Liver (tissue), 9 donors: Measurements from ENCODE around the gene DNAH2. TPM values are rescaled to one million over a fixed set of nuclear protein-coding genes. Genes with fewer than 3 reads are reported as not detected.

Experiments
- DNase-seq: peaks from one replicate; pipeline ENCODE4 v3.0.0-alpha.2; 2017; ENCODE audit warnings: low spot score
- H3K27ac ChIP-seq, 2 donors: one replicate each; pipeline ENCODE4 v1.7.0; 2013; ENCODE audit warnings: inconsistent platforms in 2 of 2, low read length in 2 of 2, control low read depth in 1 of 2, low read depth in 1 of 2, mild to moderate bottlenecking in 1 of 2
- H3K27me3 ChIP-seq, 4 donors: one replicate each; pipeline versions ENCODE4 v1.6.1 to v1.7.0; 2013; ENCODE audit warnings: low read length in 3 of 4, inconsistent platforms in 1 of 4, mild to moderate bottlenecking in 1 of 4, moderate library complexity in 1 of 4; ENCODE audit not compliant: control insufficient read depth in 4 of 4, insufficient read depth in 4 of 4
- H3K36me3 ChIP-seq, 4 donors: one replicate each; pipeline versions ENCODE4 v1.6.1 to v1.7.0; 2013; ENCODE audit warnings: low read length in 3 of 4, mild to moderate bottlenecking in 3 of 4, low read depth in 1 of 4, moderate library complexity in 1 of 4; ENCODE audit not compliant: control insufficient read depth in 4 of 4, insufficient read depth in 3 of 4
- H3K4me1 ChIP-seq, 4 donors: one replicate each; pipeline versions ENCODE4 v1.6.1 to v1.7.0; 2013; ENCODE audit warnings: low read length in 3 of 4, mild to moderate bottlenecking in 3 of 4, moderate library complexity in 1 of 4; ENCODE audit not compliant: control insufficient read depth in 4 of 4, insufficient read depth in 4 of 4
- H3K4me3 ChIP-seq, 3 donors: one replicate each; pipeline versions ENCODE4 v1.6.1 to v1.7.0; 2013; ENCODE audit warnings: low read length in 3 of 3, control low read depth in 1 of 3, low read depth in 1 of 3, mild to moderate bottlenecking in 1 of 3
- H3K9ac ChIP-seq, 2 donors: one replicate each; pipeline ENCODE4 v1.7.0; 2013; ENCODE audit warnings: low read length in 2 of 2, mild to moderate bottlenecking in 2 of 2, moderate library complexity in 2 of 2, control low read depth in 1 of 2, low read depth in 1 of 2
- H3K9me3 ChIP-seq, 4 donors: one replicate each; pipeline versions ENCODE4 v1.6.1 to v1.7.0; 2013; ENCODE audit warnings: low read length in 3 of 4; ENCODE audit not compliant: control insufficient read depth in 4 of 4
- ATF3 ChIP-seq: IDR thresholded peaks from 2 replicates; pipeline ENCODE4 v1.6.1; 2016; ENCODE audit warnings: antibody characterized with exemption
- CTCF ChIP-seq: fragments of 150-350 bp; IDR thresholded peaks from 2 replicates; pipeline ENCODE4 v1.5.1; 2017; ENCODE audit warnings: improper control_type of control experiment, low read depth, low read length; ENCODE audit not compliant: missing input control
- EGR1 ChIP-seq, 2 donors: IDR thresholded peaks; 2 replicates each; pipeline ENCODE4 v1.6.1; 2016 to 2018; ENCODE audit warnings: antibody characterized with exemption in 2 of 2, low read depth in 2 of 2
- FOXA1 ChIP-seq: IDR thresholded peaks from 2 replicates; pipeline ENCODE4 v1.6.1; 2016; ENCODE audit warnings: antibody characterized with exemption
- FOXA2 ChIP-seq: IDR thresholded peaks from 2 replicates; pipeline ENCODE4 v1.6.1; 2016; ENCODE audit warnings: antibody characterized with exemption
- GABPA ChIP-seq, 2 donors: IDR thresholded peaks in 1 of 2; conservative IDR thresholded peaks in 1 of 2; 2 replicates each; pipeline ENCODE4 v1.6.1; 2016; ENCODE audit warnings: antibody characterized with exemption in 2 of 2, mild to moderate bottlenecking in 1 of 2, moderate library complexity in 1 of 2
- HNF4A ChIP-seq, 2 donors: conservative IDR thresholded peaks; 2 replicates each; pipeline ENCODE4 v1.6.1; 2016; ENCODE audit warnings: antibody characterized with exemption in 2 of 2, mild to moderate bottlenecking in 2 of 2
- JUND ChIP-seq, 2 donors: IDR thresholded peaks; 2 replicates each; pipeline ENCODE4 v1.6.1; 2016; ENCODE audit warnings: antibody characterized with exemption in 2 of 2
- MAX ChIP-seq: IDR thresholded peaks from 2 replicates; pipeline ENCODE4 v1.6.1; 2016; ENCODE audit warnings: antibody characterized with exemption
- REST ChIP-seq: IDR thresholded peaks from 2 replicates; pipeline ENCODE4 v1.6.1; 2016; ENCODE audit warnings: antibody characterized with exemption, mild to moderate bottlenecking
- RXRA ChIP-seq, 2 donors: IDR thresholded peaks; 2 replicates each; pipeline ENCODE4 v1.6.1; 2017 to 2018; ENCODE audit warnings: antibody characterized with exemption in 2 of 2, mild to moderate bottlenecking in 1 of 2
- SP1 ChIP-seq: IDR thresholded peaks from 2 replicates; pipeline ENCODE4 v1.6.1; 2018; ENCODE audit warnings: antibody characterized with exemption, mild to moderate bottlenecking
- TAF1 ChIP-seq: conservative IDR thresholded peaks from 2 replicates; pipeline ENCODE4 v1.6.1; 2016; ENCODE audit warnings: antibody characterized with exemption, mild to moderate bottlenecking
- YY1 ChIP-seq: IDR thresholded peaks from 2 replicates; pipeline ENCODE4 v1.6.1; 2016; ENCODE audit warnings: antibody characterized with exemption, mild to moderate bottlenecking
- ZBTB33 ChIP-seq: IDR thresholded peaks from 2 replicates; pipeline ENCODE4 v1.6.1; 2016; ENCODE audit warnings: antibody characterized with exemption
- WGBS: extraction: QIAGEN DNeasy Blood & Tissue Kit; methylation state at CpG from one replicate; pipeline ENCODE4 v1.1.7; 2013; 5-methylcytosine and 5-hydroxymethylcytosine counted together
- polyA plus RNA-seq, 2 donors: library from polyadenylated mRNA; stranded (reverse) in 1 of 2; unstranded in 1 of 2; fragments of 200-250 nt in 1 of 2; fragments of >200 nt in 1 of 2; fragmentation: Nextera tagmentation in 1 of 2; extraction: Ambion mirVana in 1 of 2; gene quantifications; one replicate each; pipeline versions ENCODE4 v1.2.1 to v1.2.3, GENCODE V29; 2013 to 2015
- total RNA-seq, 2 donors: library from RNA; depleted of rRNA; stranded (reverse); fragments of >200 nt; gene quantifications; one replicate each; pipeline ENCODE4 v1.2.3, GENCODE V29; 2014
- donor health status: healthy.
- donor health status: healthy.
- donor health status: healthy.
- donor health status: healthy.
- donor health status: healthy.

DNAH2 gene
- total and polyA plus RNA-seq, 4 donors: under 0.01 to 0.25 (median 0.05) TPM

- 84% methylated on average over 21 of the region's 21 CpGs for WGBS
- no peak for DNase-seq
- no peak overlapping the region for H3K9ac ChIP-seq
- peaks cover 0 to 2% (median 0%) of the 10 kb centered on the region in 4 donors for H3K27me3 ChIP-seq
- no peaks in the 10 kb centered on the region for H3K36me3 ChIP-seq
- TF ChIP-seq TAF1: no peak
- TF ChIP-seq CTCF: no peak
- no peak for TF ChIP-seq YY1
- no peak for TF ChIP-seq REST
- no peak for TF ChIP-seq ZBTB33
- no peak for TF ChIP-seq GABPA (IDR thresholded peaks at IDR 0.05 in 1 of 2, conservative IDR thresholded peaks at IDR 0.05 in 1 of 2)
- no peak for TF ChIP-seq EGR1 (IDR thresholded peaks at IDR 0.05; ENCODE audit: low read depth in 2 of 2)
- TF ChIP-seq HNF4A (conservative IDR thresholded peaks at IDR 0.05): no peak
- H3K27ac ChIP-seq: no peak overlapping the region
- H3K4me3 ChIP-seq: no peak overlapping the region
- H3K9me3 ChIP-seq: no peaks in the 10 kb centered on the region
- no peaks in the 10 kb centered on the region for H3K4me1 ChIP-seq
Measured at GRCh38 chr17:7786866-7787265, 69.3 kb downstream of the DNAH2 start.

GRCh38 chr17:7789131-7789530 is 71.6 kb downstream of the DNAH2 start:
- Histone ChIP-seq H3K27ac (no peak overlapping the region), H3K9ac (no peak overlapping the region), H3K27me3 (no peaks in the 10 kb centered on the region), H3K4me1 (no peaks in the 10 kb centered on the region), H3K4me3 (no peak overlapping the region), H3K9me3 (no peaks in the 10 kb centered on the region), H3K36me3 (no peaks in the 10 kb centered on the region)
- 75% methylated on average over 9 of the region's 9 CpGs for WGBS
- DNase-seq: no peak
- TF ChIP-seq JUND (IDR thresholded peaks at IDR 0.05) (no peak), ATF3 (no peak), RXRA (IDR thresholded peaks at IDR 0.05) (no peak), GABPA (IDR thresholded peaks at IDR 0.05 in 1 of 2, conservative IDR thresholded peaks at IDR 0.05 in 1 of 2) (no peak), SP1 (no peak), FOXA2 (no peak), REST (no peak), HNF4A (conservative IDR thresholded peaks at IDR 0.05) (no peak), FOXA1 (no peak), EGR1 (IDR thresholded peaks at IDR 0.05; ENCODE audit: low read depth in 2 of 2) (no peak), MAX (no peak), CTCF (no peak)
